Measurements from ENCODE around the gene SERPINB12.

Gene SERPINB12

GRCh38 chr18:63591725-63592124, 49.6 kb downstream of the SERPINB12 start:
- H3K27ac ChIP-seq, result no peak overlapping the region
- DNase-seq (ENCODE audit: low read depth, low spot score), result no peak

- no peak for DNase-seq (ENCODE audit: low read depth, low spot score)
- no peak overlapping the region for H3K27ac ChIP-seq
Measured at GRCh38 chr18:63592471-63592870, 50.3 kb downstream of the SERPINB12 start.

- H3K27ac ChIP-seq, result no peak overlapping the region
- no peak for DNase-seq (ENCODE audit: low read depth, low spot score)
Measured at GRCh38 chr18:63596964-63597363, 54.8 kb downstream of the SERPINB12 start.

DNA sequence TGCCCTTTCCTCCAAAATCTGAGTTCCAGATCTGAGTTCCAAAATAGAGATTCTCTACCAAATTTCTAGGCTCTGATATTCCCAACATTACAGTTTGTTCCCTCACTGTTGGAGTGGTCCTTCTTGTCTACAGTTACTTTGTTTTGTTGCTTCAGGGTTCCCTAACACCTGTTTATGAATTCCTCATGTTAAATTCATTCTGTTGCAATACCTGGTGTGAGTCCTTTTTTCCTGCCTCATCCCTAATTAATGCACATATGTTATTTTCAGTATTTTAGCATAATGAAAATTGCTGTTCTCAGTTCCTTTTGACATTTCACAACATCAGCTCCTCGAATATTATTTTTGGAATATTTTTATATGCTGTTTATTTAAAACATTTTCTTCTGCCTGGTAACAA, 61.2 kb downstream of the SERPINB12 start:
- DNase-seq (ENCODE audit: low read depth, low spot score), result no peak
- peak overlapping the region; percentile 86 for H3K27ac ChIP-seq

- DNase-seq (ENCODE audit: low read depth, low spot score), result peak; percentile 59
- peak overlapping the region; percentile 86 for H3K27ac ChIP-seq
Measured at GRCh38 chr18:63603772-63604171, 61.6 kb downstream of the SERPINB12 start.

GRCh38 chr18:63604791-63605567, 62.8 kb downstream of the SERPINB12 start:
- H3K27ac ChIP-seq, result peak overlapping the region; percentile 86
- peak; percentile 97 for DNase-seq (ENCODE audit: low read depth, low spot score)

GRCh38 chr18:63606526-63606925, 64.4 kb downstream of the SERPINB12 start:
- H3K27ac ChIP-seq, result no peak overlapping the region
- no peak for DNase-seq (ENCODE audit: low read depth, low spot score)

- no peak overlapping the region for H3K27ac ChIP-seq
- DNase-seq (ENCODE audit: low read depth, low spot score), result no peak
Measured at GRCh38 chr18:63613420-63613819, 71.3 kb downstream of the SERPINB12 start.

DNA sequence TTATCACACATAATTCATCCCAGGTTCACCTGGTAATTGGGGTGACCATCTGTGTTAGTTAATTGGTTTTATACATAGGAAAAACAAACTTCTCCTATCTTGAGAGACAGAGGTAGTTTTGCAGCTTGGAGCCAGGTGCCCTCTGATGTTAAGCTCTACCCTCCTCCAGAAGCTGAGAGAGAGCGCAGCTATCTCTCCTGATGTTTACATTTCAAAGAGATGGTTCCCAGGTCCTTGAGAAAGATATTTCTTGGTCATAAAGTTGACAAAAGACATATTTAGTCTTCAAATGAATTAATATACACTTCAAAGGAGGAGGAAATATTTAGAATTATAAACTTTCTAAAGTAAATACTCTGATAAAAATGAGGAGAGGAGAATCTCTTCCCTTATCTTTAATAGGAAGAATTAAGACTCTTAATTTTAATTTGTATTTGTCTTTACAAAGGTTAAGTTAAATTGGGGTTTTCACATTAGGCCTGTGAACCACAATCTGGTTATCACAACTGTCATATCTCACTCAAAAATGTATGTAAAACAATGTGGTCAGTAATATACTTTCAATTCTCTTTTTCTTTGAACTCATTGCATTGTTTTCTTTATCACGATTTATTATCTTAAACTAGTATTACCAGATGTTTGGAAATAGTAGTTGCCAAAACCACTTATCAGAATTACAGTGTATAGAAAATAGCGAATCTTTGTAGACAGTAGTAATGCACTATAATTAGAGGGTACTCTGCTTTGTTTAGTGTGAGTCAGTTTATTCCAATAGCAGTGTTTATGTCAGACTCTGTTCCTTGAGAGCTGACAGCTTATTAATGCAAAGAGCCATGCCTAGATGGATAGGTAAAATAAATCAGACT, 75.1 kb downstream of the SERPINB12 start:
- DNase-seq (ENCODE audit: low read depth, low spot score), result no peak
- no peak overlapping the region for H3K27ac ChIP-seq

GRCh38 chr18:63617915-63618234, 75.7 kb downstream of the SERPINB12 start:
- no peak overlapping the region for H3K27ac ChIP-seq
- no peak for DNase-seq (ENCODE audit: low read depth, low spot score)
